CD8-positive, alpha-beta memory T cell (primary cell): ENCODE results near the gene VPS51. TPM values are rescaled to one million over a fixed set of nuclear protein-coding genes. Genes with fewer than 3 reads are reported as not detected.

Experiments used
- CTCF ChIA-PET: fragments of 350-600 bp; sonication (Branson Sonifier 250); formaldehyde crosslinking; loops from one replicate; lab custom pipeline; 2021; ENCODE audit warnings: antibody characterized with exemption; lab: Charles Lee
- POLR2A ChIA-PET: fragments of 350-600 bp; sonication (Branson Sonifier 250); formaldehyde crosslinking; loops from one replicate; lab custom pipeline; 2021; ENCODE audit warnings: antibody characterized with exemption; lab: Charles Lee
- DNase-seq, 5 donors: peaks; one replicate each; pipeline versions ENCODE4 v3.0.0 to v3.0.0-alpha.2; 2020 to 2022; ENCODE audit warnings: mixed read lengths in 1 of 5
- H3K27ac ChIP-seq: one replicate; pipeline ENCODE4 v1.7.0; 2013; ENCODE audit warnings: low read depth, mild to moderate bottlenecking, low read length, moderate library complexity
- H3K27me3 ChIP-seq: 2 replicates; pipeline ENCODE4 v1.7.0; 2013; ENCODE audit warnings: low read length, mild to moderate bottlenecking; ENCODE audit not compliant: insufficient read depth, poor library complexity, severe bottlenecking
- H3K36me3 ChIP-seq: 2 replicates; pipeline ENCODE4 v1.7.0; 2013; ENCODE audit warnings: mild to moderate bottlenecking, low read length, moderate library complexity; ENCODE audit not compliant: insufficient read depth
- H3K4me1 ChIP-seq: 2 replicates; pipeline ENCODE4 v1.7.0; 2013; ENCODE audit warnings: mild to moderate bottlenecking, low read length, moderate library complexity; ENCODE audit not compliant: insufficient read depth
- H3K4me3 ChIP-seq: 2 replicates; pipeline ENCODE4 v1.7.0; 2013; ENCODE audit warnings: mild to moderate bottlenecking, low read length
- H3K9me3 ChIP-seq: 2 replicates; pipeline ENCODE4 v1.7.0; 2013; ENCODE audit warnings: mild to moderate bottlenecking, low read length
- H3K27ac Mint-ChIP-seq, 8 donors: one replicate each; pipeline ENCODE4 v1.8.0; 2020 to 2021; ENCODE audit warnings: mixed read lengths in 8 of 8, mild to moderate bottlenecking in 6 of 8, inconsistent platforms in 3 of 8, moderate library complexity in 3 of 8
- H3K27me3 Mint-ChIP-seq, 2 donors: one replicate each; pipeline ENCODE4 v1.8.0; 2020 to 2021; ENCODE audit warnings: mixed read lengths in 2 of 2, mild to moderate bottlenecking in 1 of 2, moderate library complexity in 1 of 2
- H3K36me3 Mint-ChIP-seq, 3 donors: one replicate each; pipeline ENCODE4 v1.8.0; 2020 to 2021; ENCODE audit warnings: mixed read lengths in 3 of 3, inconsistent platforms in 1 of 3, mild to moderate bottlenecking in 1 of 3
- H3K4me1 Mint-ChIP-seq, 3 donors: one replicate each; pipeline ENCODE4 v1.8.0; 2020 to 2021; ENCODE audit warnings: mixed read lengths in 3 of 3, inconsistent platforms in 1 of 3, mild to moderate bottlenecking in 1 of 3
- H3K4me3 Mint-ChIP-seq, 7 donors: one replicate each; pipeline ENCODE4 v1.8.0; 2020 to 2021; ENCODE audit warnings: mixed read lengths in 7 of 7, mild to moderate bottlenecking in 6 of 7, moderate library complexity in 4 of 7, inconsistent platforms in 2 of 7
- H3K9me3 Mint-ChIP-seq, 5 donors: one replicate each; pipeline ENCODE4 v1.8.0; 2020 to 2022; ENCODE audit warnings: mixed read lengths in 5 of 5, mild to moderate bottlenecking in 3 of 5, moderate library complexity in 2 of 5, inconsistent platforms in 1 of 5
- polyA plus RNA-seq: library from polyadenylated mRNA; unstranded; fragments of 300-500 nt; fragmentation: Illumina TruSeq; gene quantifications from one replicate; pipeline ENCODE4 v1.2.3, GENCODE V29; 2021
- total RNA-seq, 2 experiments: library from RNA; stranded (reverse); gene quantifications; one replicate each; pipeline ENCODE4 v1.2.3, GENCODE V29; 2021

Gene VPS51
- total and polyA plus RNA-seq, 3 experiments from 2014 or later, result 99.1 to 131 (median 120) TPM

- CTCF ChIA-PET, result interaction anchor here (1.3 to 6.1 kb wide), 3 partner anchors 15 to 216 kb away, joined by 3 to 104 read pairs (median 4); partner anchors contain the start of genes ARL2 and VPS51
- Mint-ChIP-seq H3K9me3 (no peaks in the 10 kb centered on the region), H3K27me3 (peaks cover 0 to 3% of the 10 kb centered on the region in 2 donors), H3K4me3 (peak overlapping the region; percentile 83 to 90 (median 87)), H3K27ac (peak overlapping the region in 6 of 8 donors; percentile 29 to 93 (median 70)), H3K4me1 (peaks cover 42 to 72% (median 42%) of the 10 kb centered on the region in 3 donors), H3K36me3 (peaks cover 2 to 37% (median 3%) of the 10 kb centered on the region in 3 donors)
- POLR2A ChIA-PET, result interaction anchor here (0.5 to 4.9 kb wide), 4 partner anchors 8 to 390 kb away, joined by 3 to 40 read pairs (median 8); partner anchors contain the start of genes FAU, MRPL49 and VPS51
- Histone ChIP-seq H3K36me3 (peaks cover 19% of the 10 kb centered on the region), H3K27me3 (no peaks in the 10 kb centered on the region), H3K4me1 (peaks cover 49% of the 10 kb centered on the region), H3K27ac (no peak overlapping the region), H3K9me3 (no peaks in the 10 kb centered on the region), H3K4me3 (no peak overlapping the region)
- no peak for DNase-seq
Observed at GRCh38 chr11:65113839-65114238, 17.8 kb downstream of the VPS51 start.

GRCh38 chr11:65114538-65115171 is 18.6 kb downstream of the VPS51 start:
- Mint-ChIP-seq H3K27ac (peak overlapping the region in 6 of 8 donors; percentile 19 to 93 (median 74)), H3K36me3 (peaks cover 2 to 37% (median 3%) of the 10 kb centered on the region in 3 donors), H3K4me3 (peak overlapping the region in 3 of 7 donors; percentile 48 to 90 (median 83)), H3K4me1 (peaks cover 42 to 76% (median 42%) of the 10 kb centered on the region in 3 donors), H3K27me3 (peaks cover 0 to 3% of the 10 kb centered on the region in 2 donors), H3K9me3 (no peaks in the 10 kb centered on the region)
- CTCF ChIA-PET, result interaction anchor here (1.3 to 6.1 kb wide), 2 partner anchors 15 to 101 kb away, joined by 5 to 104 read pairs; partner anchors contain the start of genes ARL2 and VPS51
- no peaks in the 10 kb centered on the region for H3K9me3 ChIP-seq
- H3K4me1 ChIP-seq, result peaks cover 49% of the 10 kb centered on the region
- DNase-seq, result no peak
- no peak overlapping the region for H3K27ac ChIP-seq
- no peaks in the 10 kb centered on the region for H3K27me3 ChIP-seq
- POLR2A ChIA-PET, result interaction anchor here (0.5 to 0.6 kb wide), 2 partner anchors 86 to 389 kb away, joined by 3 to 8 read pairs; no protein-coding TSS in a partner anchor
- H3K4me3 ChIP-seq, result no peak overlapping the region
- peaks cover 15% of the 10 kb centered on the region for H3K36me3 ChIP-seq

GRCh38 chr11:65115361-65116082 is 19.5 kb downstream of the VPS51 start:
- H3K27me3 Mint-ChIP-seq, result peaks cover 0 to 3% of the 10 kb centered on the region in 2 donors
- H3K36me3 ChIP-seq, result peaks cover 21% of the 10 kb centered on the region
- peaks cover 39 to 76% (median 40%) of the 10 kb centered on the region in 3 donors for H3K4me1 Mint-ChIP-seq
- no peak overlapping the region for H3K4me3 ChIP-seq
- ChIA-PET CTCF (interaction anchor here (1.3 to 2.0 kb wide), 2 partner anchors 11 to 101 kb away, joined by 5 read pairs; partner anchors contain the start of gene ARL2), POLR2A (interaction anchor here (0.6 kb wide), 2 partner anchors 34 to 332 kb away, joined by 7 to 9 read pairs; no protein-coding TSS in a partner anchor)
- DNase-seq, result no peak
- peaks cover 2 to 42% (median 3%) of the 10 kb centered on the region in 3 donors for H3K36me3 Mint-ChIP-seq
- H3K27me3 ChIP-seq, result no peaks in the 10 kb centered on the region
- peak overlapping the region in 7 of 8 donors; percentile 17 to 99 (median 78) for H3K27ac Mint-ChIP-seq
- no peaks in the 10 kb centered on the region for H3K9me3 ChIP-seq
- peak overlapping the region; percentile 29 to 91 (median 89) for H3K4me3 Mint-ChIP-seq
- H3K4me1 ChIP-seq, result peaks cover 46% of the 10 kb centered on the region
- no peaks in the 10 kb centered on the region for H3K9me3 Mint-ChIP-seq
- H3K27ac ChIP-seq, result no peak overlapping the region

DNA sequence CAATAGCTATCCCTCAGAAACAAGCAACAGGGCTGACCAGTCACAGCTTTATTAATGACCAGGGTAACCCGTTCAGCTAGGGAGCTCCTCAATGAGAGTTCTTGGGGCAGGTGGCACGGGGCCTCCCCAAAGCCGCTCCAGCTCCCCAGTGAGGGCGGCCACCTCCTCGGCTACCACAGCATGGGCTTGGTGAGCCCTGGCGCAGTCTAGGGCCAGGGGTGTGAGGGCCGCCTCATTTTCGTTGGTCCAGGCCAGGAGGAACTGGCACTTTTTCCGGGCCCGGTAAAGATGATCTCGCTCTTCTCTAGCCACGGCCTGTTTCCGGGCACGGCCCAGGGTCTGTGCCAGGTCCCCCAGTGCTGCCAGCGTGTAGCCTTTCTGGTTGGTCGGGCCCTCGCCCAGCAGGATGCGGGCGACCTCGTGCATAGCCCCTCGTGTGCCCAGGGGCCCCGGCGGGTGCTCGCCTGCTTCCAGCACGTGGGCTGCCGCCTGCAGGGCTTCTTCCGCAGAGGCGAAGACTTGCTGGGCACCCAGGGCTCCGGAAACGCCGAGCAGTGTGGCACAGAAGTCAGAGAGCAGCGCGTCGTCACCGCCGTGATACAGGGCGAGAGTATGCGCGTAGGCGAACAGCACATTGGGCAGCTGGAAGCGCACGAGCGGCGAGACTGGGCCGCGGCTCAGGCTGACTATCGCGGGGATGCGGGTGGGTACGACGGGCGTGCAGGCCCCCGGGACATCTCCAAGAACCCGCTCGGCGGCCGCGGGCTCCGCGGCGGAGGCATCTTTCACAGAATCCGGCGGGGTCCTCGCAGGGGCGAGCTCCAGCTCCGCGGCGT is 20.6 kb downstream of the VPS51 start:
- peaks cover 45% of the 10 kb centered on the region for H3K4me1 ChIP-seq

DNA sequence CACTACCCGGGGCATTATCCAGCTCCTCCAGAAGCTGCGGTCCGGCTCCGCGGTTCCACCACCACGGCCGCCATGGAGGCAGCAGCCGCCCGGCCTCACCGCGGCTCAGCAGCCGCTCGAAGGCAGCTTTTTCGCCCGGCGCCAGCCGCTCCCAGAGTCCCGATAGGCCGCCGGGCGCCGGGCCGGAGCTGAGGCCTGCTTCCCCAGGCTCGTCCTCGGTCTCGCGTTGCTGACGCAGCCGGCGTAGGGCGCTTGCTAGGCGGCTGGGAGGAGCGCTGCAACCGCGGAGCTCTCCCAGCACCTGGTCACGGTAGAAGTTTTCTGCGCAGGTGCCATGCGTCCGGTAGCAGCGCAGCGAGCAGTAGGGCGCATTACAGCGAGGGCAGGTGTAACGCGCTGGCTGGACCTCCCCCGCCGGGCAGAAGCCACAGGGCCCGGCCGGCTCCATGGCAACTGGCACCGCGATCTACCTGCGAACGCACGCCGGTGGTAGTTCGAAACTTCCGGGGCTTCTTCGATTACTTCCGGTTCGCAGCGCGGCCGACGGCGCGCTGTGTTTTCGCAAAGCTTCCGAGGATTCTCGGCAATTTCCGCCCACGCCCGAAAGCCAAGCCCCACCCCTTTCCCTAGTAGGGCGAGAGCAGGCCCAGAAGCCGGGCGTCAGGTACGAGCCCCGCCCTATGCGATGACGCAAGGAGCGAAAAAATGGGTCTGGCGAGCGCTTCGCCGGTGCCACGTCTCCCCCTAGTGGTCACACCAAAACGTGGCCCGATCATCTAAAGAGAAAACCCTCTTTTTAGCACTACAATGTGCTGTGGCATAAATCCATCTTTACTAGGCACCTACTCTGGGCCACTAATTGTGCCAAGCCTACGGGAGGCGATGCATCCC is 21.4 kb downstream of the VPS51 start, which contains the start of gene ZNHIT2:
ZNHIT2 (minus strand) TSS at position 496 of the 891 bp plus-strand sequence; CDS start at position 448, 48 bp downstream.
- Mint-ChIP-seq H3K36me3 (peaks cover 4 to 61% (median 7%) of the 10 kb centered on the region in 3 donors), H3K4me1 (peaks cover 39 to 77% (median 47%) of the 10 kb centered on the region in 3 donors)

More for the DNA sequence above, 20.6 kb downstream of the VPS51 start:
- peak overlapping the region; percentile 85 for H3K4me3 ChIP-seq
- CTCF ChIA-PET, result interaction anchor here (1.0 to 2.9 kb wide), 10 partner anchors 8 to 428 kb away, joined by 3 to 27 read pairs (median 4); partner anchors contain the start of genes ARL2, CAPN1 and VPS51
- Mint-ChIP-seq H3K36me3 (peaks cover 3 to 52% (median 4%) of the 10 kb centered on the region in 3 donors), H3K4me1 (peaks cover 35 to 74% (median 38%) of the 10 kb centered on the region in 3 donors), H3K4me3 (peak overlapping the region; percentile 88 to 94 (median 90)), H3K9me3 (no peaks in the 10 kb centered on the region), H3K27ac (peak overlapping the region; percentile 78 to 99 (median 95)), H3K27me3 (peaks cover 0 to 3% of the 10 kb centered on the region in 2 donors)
- POLR2A ChIA-PET, result interaction anchor here (0.5 to 2.4 kb wide), 16 partner anchors 10 to 664 kb away, joined by 3 to 27 read pairs (median 5); partner anchors contain the start of genes DPF2, POLA2, SAC3D1 and SF1
- H3K27me3 ChIP-seq, result no peaks in the 10 kb centered on the region
- H3K27ac ChIP-seq, result peak overlapping the region; percentile 91
- peak; percentile 37 to 78 (median 59) for DNase-seq
- H3K36me3 ChIP-seq, result peaks cover 31% of the 10 kb centered on the region
- H3K9me3 ChIP-seq, result no peaks in the 10 kb centered on the region

More for the DNA sequence above, 21.4 kb downstream of the VPS51 start, which contains the start of gene ZNHIT2:
- H3K9me3 Mint-ChIP-seq, result no peaks in the 10 kb centered on the region
- Histone ChIP-seq H3K36me3 (peaks cover 31% of the 10 kb centered on the region), H3K27ac (peak within 1 kb of the TSS; percentile 91), H3K9me3 (no peaks in the 10 kb centered on the region), H3K27me3 (no peaks in the 10 kb centered on the region), H3K4me3 (peak within 1 kb of the TSS; percentile 85), H3K4me1 (peaks cover 45% of the 10 kb centered on the region)
- peaks cover 0 to 3% of the 10 kb centered on the region in 2 donors for H3K27me3 Mint-ChIP-seq
- peak within 1 kb of the TSS; percentile 92 to 99 (median 97) for H3K27ac Mint-ChIP-seq
- DNase-seq, result peak; percentile 99 to 100 (median 100)
- POLR2A ChIA-PET, result interaction anchor here (0.5 to 2.4 kb wide), 19 partner anchors 8 to 665 kb away, joined by 3 to 27 read pairs (median 4); partner anchors contain the start of genes DPF2, MALAT1, POLA2 and SAC3D1
- peak within 1 kb of the TSS; percentile 88 to 94 (median 90) for H3K4me3 Mint-ChIP-seq
- CTCF ChIA-PET, result interaction anchor here (0.6 to 2.9 kb wide), 16 partner anchors 8 to 1521 kb away, joined by 3 to 27 read pairs (median 4); partner anchors contain the start of genes ARL2, CAPN1, RBM4 and VPS51
